HS-27A (cell line): ENCODE results near the gene ABCG1.

Source experiments
- DNase-seq: peaks from one replicate; pipeline ENCODE4 v3.0.0-alpha.2; 2012; ENCODE audit warnings: low read depth, missing footprints

ABCG1 gene

DNA sequence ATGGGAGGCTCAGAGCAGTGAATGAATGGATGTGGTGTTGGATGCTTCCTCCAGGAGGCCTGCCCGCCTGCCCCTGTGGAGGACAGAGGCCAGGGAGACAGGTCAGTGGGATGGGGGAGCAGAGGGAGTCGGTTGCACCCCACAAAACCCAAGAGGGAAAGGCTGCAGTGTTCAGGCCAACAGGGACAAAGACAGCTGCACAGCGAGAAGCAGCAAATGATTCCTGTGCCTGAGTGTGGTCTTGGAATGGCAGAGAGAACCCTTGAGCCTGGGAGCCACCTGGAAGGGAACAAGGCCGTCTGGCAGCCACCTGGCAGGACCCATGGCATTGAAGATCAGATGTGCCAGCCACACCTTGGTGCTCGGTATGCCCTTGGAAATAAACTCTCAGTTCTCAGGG lies 88.2 kb downstream of the ABCG1 start:
- DNase-seq, result no peak

DNA sequence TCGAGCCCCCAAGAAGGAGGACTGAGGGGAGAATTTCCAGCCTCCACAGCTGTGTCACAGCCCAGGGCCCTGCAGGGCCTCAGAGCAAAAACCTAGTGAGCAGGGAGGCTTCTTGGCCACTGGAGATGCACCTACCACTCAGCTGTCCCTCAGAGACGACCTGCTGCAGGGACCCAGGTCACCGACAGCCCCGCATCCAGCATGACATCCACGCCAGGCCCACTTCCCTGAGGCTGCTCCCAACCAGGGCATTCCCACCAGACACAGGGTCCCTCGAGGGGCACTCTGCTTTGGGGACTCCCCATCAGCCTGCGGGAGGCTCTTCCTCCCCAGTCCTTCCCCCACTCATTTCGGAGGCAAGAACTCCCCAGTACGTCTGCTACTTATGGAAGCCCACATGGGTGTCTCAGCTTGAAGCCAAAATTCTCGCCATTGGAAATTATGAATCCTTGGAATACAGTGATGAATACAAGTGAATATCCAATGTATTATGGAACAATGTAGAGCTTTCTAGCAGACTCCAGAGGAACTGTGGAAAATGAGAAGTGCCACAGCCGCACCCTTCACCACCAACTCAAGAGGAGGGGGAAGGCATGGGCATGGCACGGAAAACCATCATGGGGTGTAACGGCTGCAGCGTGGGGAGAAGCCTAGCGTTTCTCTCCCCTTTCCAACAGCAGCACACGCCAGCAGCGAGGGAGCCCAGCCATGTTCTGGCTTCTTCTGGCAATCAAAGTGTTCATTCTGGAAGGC lies 89.4 kb downstream of the ABCG1 start:
- DNase-seq, result no peak

DNA sequence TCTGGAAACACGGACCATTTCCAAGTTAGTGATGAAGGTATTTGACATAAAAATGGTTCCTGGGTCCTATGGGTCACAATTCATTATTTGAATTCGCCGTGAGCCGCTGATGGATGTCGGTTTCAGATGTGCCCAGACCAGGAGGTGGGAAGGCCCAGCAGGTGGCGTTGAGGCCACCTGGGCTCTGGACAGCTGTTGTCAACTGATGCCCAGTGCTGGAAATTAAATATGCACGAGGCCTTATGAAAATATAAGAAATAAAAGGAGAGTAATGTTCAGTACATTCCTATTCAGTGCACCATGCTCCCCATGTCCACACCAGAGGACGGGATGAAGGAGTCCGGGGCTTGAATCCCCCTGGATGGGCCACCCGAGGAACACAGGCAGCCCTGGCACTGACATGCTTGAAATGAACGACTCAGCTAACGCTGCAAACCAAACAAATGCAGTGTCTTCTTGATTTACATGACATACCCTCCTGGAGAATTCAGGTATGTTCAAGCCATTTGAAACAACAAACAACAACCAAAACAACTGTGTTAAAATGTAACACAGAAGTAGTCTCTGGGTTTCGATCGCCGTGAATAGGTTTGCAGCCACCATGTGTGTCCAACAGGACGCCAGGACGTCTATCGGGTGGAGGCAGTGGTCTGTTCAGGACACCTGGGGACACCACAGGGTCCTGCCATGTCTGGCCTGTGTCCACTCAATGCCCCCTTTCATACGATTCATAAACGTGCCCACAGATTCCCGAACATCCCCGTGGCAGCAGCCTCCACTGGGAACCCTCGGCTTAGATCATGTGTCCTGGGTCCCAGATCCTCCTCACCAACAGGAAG lies 90.2 kb downstream of the ABCG1 start:
- no peak for DNase-seq

DNA sequence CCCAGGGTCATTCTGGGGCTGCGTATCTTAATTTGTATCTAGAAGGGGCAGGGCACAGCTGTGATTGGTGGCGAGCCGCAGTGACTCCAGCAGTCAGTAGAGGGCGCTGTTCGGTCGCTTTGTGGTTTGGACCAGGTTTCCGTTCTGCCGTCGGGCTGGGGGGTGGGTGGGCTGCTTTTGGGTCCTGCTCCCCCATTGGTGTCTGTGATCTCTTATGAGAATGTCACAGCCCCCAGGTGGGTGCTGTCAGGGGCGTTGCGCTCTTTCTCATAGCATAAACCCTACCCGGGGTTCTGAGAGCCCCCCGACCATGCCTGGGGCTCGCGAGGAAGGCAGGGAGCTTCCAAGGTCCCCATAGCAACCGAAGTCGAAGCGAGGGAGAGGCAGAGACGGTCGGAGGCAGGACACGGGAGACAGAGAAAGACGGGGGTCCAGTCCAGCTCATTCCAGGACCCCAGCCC lies 90.8 kb downstream of the ABCG1 start:
- no peak for DNase-seq

DNA sequence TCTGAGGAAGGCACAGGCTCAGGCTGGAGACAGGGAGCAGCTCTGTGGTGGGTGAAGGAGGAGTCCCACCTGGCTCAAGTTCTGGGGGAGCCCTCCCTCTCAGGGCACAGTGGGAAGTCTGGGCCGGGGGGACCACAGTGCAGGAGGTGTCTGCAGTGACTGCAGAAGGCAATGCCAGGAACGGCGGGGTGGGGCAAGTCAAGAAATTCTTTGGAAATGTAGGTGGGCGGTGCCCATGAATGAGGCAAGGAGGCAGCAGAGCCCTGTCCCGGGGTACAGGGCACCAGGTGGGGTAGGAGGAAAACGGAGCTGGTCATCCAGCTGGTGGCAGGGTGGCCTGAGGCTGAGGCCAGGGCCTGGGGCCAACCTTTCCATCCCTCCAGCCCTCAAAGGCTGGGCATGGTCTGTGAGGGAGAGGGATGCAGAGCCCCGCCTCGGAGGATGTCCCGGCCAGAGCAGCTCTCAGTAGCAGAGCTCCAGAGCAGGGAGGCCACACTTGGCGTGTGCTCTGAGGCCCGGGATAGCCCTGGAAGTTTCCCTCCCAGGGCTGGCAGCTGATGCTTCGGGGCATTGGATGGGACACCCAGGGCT lies 91.6 kb downstream of the ABCG1 start:
- DNase-seq, result no peak

DNA sequence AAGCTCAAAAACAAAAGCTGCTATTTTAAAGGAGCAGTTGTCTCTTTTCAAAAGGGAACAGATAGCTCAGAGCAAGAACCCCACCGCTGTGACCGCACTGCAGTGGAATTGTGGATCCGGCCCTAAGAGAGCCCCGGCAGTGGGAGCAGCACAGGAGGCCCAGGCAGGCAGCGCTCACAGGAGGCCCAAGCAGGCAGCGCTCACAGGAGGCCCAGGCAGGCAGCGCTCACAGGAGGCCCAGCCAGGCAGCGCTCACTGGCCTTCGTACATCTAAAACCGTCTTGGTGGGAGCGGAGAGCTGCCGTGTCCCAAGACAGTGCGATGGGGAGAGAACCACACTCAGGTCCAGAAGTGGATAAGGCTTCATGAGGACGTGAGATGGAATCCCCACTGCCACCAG lies 92.2 kb downstream of the ABCG1 start:
- no peak for DNase-seq

DNA sequence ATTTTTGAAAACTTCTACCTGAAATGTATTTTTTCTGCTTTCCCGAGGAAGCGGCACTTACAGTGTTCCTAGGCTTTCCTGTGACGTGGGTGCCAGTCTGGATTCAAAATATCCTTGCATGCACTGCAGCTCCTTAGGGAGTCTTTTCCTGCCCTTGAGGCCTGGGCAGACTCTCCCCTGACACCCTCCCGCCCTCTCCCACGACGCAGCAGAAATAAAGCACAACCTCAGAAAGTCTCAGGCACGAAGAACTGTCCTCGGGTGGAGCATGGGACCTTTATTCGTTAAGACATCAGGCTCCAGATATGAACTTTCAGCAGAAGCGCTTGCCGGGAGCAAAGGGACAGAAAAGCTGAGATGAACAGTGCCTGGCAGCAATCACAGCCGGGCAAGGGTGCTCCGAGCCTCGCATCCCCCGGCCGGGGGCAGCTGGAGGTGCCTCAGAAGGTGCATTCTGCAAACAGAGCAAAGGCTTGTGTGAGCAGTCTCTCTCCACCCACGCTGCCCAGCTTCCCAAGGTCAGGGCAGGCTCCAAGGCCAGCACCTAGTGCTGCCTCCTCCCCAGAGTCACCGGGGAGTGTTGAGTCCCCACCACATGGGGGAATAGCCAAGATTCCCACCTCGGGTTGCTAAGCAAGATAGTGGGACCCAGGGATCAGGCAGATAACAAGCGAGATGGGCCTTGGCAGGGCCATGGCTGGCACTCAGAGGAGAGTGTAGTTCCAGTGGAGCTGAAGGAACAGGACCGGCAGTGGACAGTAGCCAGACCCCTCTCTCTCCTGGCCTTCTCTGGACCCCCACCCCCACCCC lies 93.1 kb downstream of the ABCG1 start:
- DNase-seq, result no peak

DNA sequence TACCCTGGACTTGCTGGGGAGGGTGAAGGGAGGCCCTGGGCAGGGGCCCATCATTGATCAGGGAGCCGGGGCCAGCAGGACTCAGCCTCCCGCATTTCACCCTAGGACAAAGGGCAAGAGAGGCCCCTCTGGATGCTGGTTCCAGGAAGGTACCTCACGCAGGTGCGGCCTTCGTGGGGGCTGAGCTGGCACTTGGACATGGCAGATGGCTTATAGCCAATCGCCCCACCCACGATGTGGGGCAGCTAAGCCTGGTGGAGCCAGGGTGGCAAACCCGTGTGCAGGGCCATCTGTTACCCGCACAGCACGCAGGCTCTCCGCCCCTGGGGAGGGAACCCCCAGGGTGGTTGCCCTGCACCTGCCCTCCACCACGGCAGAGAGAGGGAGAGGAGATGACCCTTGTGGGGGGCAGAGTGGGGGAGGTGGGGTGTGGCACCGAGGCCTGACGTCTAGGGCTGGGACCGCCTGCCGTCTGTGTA lies 93.7 kb downstream of the ABCG1 start:
- no peak for DNase-seq

DNA sequence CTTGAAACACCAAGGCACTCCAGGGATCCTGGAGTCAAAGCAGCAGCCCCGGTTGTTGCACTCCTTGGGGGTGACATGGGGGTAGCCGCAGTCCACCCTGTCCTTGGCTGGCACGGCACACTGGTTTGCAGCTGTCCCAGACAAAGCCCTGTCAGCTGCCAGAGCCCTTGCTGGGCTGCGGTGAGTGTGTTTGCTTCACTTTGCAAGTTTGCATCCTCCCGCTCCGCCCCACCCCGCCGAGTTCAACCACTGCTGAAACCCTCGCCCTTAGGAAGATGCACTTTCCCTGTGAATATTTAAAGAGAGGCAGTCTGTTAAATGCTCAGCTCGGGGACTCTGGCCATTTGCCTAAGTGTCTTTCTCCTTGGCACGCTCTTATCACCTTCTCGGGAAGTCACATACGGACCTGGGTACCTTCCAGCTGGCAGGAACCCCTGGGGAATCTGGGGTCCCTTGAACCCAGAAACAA lies 94.6 kb downstream of the ABCG1 start:
- DNase-seq, result no peak

DNA sequence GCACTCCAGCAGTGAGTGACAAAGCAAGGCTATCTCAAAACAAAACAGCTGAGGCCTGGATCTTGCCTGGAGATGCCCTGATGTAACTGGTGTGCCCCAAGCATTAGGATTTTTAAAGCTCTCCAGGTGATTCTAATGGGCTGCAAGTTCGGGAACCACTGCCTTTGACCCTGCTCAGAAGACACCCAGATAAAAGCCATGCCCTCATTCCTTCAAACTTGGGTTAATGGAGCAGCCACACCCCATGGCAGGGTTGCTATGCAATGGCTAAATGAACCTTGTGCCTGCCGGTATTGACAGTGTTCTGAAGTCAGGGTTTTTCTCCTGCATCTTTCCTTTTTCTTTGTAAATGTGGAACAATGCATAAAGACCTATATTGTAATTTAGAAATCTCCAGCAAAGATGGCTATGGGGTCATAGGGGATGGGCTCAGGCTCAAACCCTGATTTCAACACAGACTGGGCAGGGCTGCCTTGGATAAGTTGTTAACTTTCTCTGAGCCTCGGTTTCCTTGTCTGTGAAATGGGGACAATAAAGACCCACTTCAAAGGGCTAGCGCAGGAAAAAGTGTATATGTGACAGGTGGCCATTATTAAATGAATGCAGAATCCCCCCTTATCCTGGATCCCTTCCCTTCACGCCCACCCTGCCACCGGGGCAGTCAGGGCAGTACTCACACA lies 95.8 kb downstream of the ABCG1 start:
- DNase-seq, result no peak

DNA sequence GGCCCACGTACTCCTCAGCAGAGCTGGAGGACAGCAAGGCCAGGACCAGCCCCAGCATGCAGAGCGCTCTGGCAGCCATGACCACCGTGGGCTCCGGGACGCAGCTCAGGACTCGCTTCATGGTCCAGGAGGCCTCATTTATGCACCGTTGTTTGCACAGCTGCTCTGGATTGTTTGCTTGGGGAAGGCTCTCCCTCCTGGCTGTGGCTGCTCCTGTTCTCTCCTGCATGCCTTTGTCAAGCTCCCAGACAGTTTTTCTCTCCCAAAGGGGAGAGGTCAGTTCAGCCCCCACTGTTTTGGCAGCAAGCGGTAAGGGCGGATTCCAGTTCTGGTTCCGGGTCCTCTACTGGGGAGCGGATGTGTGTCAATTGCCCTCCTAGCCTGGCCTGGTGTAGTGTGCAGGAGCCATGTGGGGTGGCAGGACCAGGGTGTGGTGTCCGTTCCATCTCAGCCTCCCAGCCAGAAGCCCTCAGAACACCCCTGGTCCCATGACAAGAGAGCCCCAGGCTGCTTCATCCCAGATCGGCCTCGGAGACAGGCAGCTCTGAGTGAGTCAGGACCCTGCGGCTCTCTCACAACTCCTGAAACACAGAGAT lies 96.5 kb downstream of the ABCG1 start, which contains the start of gene TFF3:
TSS of gene TFF3 (minus strand) at position 114 of the 596 bp plus-strand sequence. CDS start at position 79, 35 bp downstream.
- DNase-seq, result no peak

DNA sequence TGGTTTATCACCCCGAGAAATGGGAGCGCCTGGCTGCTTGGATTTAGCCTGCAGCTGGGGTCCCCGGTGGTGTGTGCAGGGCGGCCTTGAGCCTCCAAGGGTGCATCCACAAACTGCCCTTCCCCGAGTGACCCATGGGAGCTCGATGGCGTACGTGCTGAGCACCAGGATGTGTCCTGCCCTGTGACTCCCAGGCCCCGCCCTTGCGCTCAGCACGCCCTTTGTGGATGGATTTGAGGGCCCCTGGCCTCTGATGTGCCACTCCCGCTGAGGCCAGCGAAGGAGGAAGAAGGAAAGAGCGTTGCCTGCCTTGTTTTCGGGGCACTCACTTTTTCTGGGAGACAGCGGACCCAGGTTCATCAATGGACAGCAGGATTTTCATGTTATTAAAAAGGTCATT lies 98.0 kb downstream of the ABCG1 start:
- no peak for DNase-seq

DNA sequence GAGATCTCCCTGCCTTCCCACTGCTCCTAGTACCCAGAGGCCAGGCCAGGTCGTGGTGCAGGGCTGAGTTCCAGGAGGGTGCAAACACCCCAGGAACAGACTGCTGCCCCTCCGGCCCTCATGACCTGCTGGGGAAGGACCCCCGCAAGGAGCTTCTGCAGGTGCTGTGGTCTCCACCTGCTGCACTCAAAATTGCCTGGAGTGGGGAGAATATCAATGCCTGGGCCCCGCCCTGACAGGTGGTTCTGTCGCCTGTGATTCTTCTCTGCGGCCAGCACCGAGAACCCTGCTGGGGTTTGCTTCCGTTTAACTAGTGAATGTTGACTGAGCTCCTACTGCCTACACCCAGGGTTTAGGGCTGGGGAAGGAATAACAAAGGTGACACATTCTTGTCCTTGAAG lies 98.4 kb downstream of the ABCG1 start:
- DNase-seq, result no peak

DNA sequence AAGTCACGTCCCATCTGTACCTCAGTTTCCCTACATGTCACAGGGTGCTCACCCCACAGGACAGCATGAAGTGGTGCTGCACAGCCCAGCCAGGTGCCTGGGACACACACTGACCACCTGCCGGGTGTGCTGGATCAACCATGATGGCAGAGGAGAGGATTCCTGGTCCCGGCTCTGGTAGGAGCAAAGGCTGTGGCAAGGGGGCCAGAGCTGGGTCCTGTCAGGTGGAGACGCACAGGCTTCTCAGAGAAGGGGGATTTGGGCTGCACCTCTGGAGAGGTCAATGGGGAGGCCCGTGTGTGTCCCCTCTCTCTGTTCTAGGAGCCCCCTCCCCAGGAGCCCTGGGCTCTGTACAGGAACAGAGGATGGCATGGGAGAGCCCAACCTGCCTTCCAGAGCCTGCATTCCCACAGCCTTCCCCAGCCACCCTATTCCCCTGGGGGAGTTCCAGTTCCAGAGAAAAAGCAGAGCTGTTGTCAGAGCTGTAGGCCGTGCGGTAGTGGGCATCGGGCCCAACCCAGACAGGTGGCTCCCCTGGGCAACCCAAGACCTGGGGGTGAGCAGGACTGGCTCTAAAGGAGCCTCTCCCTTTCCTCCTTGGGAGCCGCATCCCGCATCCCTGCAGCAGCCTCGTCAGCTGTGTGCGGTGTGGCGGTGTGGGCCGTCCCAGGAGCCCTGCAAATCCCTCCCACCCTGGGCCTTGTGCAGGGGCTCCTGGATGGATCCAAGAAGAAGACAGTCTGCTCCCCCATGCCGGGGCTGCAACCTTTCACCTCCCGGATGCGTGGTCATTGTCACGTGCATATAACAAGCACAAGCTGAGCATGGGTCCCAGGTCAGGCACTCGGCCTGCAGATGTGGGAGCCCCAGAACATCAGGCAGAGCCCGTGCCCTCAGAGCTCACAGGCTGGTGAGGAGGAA lies 99.1 kb downstream of the ABCG1 start:
- DNase-seq, result no peak

DNA sequence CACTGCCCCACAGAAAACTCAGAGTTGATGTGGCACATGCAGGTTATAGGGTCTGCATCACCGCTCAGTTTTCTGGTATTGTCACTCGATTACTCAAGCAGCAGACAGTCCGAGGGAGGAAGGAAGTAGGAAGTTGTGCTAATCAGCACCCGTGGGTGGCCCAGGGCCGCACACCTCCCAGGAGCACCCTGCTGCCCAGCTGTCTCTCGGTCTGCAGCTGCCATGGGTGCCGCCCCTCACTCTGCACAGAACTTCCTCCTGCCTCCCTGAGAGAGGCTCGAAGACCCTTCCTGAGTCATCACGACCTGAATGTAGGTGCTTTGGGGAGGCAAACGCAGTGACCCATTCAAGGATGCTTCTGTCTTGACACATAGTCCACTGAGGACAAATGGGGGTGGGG lies 100.4 kb downstream of the ABCG1 start:
- DNase-seq, result no peak

DNA sequence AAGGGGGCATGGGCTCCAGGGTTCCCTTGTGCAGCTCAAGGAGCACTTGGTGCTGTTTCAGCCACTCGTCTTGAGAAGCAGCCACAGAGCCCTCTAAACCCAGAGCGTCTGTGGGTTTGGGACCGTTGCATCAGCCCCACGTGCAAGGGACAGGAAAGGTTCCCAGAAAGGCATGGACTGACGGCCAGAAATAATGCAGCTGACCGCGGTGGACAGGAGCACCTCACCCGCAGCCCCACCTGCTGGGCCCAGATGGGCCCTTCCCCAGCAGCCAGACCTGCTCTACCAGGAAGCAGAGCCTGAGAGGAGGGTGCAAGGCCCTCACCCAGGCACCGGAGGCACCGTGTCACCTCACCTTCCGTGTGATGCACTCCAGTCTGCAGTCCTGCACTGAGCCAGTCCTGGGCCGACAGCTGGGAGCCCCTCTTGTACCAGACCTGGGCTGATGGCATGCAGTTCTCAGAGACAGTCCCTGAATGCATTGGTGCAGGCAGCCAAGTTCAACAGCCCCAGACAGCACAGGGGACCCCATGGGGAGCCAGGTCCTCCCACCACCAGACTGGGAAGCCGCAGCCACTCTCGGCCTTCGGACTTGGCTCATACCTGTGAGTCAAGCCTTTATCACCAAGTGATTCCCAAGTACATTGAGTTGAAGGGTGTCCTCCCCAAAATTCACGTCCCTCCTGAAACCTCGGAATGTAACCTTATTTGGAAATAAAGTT lies 101.1 kb downstream of the ABCG1 start:
- DNase-seq, result no peak

DNA sequence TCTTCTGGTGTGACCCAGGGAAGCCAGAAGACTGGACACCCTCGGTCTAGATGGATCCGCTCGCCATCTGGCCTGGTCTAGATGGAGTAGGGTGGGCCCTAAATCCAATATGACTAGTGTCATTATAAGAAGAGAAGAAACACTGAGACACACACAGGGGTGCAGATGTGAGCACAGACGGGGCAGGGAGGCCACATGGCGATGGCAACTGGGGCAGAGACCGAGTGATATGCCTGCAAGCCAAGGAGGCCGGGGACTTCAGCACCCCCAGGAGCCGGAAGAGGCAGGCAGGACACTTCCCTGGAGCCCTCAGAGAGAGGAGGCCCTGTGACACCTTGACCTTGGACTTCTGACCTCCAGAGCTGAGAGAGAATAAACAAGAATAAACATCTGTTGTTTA lies 101.9 kb downstream of the ABCG1 start:
- DNase-seq, result no peak

DNA sequence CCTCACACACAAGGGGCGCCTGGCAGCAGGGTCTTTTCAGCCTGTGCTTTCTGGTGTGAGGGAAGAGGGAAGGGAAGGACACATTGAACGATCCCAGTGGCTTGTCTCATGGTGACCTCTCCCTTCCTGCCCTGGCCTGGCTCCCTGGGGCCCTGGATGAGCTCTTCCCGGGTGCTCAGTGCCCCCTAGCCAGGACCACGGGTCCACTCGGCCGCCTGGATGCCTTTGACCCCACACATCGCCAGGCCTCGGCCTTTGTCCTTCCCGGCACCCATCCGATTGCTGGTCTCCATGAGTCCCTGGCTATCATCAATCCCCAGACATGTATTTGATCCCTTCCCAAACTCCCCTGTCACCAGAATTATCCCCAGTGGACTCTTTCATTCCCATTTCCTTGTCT lies 102.3 kb downstream of the ABCG1 start:
- DNase-seq, result no peak

DNA sequence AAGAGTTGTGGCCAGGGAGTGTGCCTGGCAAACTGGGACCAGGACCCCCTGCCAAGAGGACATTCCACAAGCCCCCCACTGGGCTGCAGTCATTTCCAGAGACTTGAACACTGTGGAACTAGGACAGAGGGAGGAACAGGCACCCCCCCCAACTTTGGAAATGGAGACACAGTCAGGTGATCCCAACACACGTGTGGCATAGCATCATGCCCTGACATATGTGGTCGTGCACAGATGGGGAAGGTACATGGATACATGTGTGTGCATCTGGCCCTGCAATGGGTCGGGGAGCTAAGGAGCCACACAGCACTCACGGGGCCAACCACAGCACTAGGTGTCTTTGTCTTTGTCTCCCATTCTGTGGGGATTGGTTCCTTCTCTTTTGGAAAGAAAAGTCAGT lies 102.9 kb downstream of the ABCG1 start:
- no peak for DNase-seq
